ENCODE data around the gene IL5RA.

DNA sequence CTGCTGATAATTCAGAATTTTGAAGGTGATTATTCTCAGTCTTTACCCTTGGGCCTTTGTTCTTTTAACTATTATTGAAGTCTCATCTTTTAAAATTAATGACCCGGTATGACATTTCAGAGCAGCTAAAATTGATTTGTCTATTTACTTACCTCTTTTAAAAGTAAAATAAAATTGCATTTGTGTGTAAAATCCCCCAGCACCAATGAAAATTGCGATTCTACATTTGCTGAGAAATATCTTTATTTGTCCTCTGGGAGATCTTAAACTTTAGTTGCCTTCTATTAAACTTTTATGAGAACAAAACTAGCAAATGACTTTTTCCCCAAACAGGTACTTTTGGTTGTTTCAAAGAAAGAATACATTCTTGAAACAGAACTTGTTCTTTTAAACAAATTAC is 7.5 kb upstream of the IL5RA start:
- TF ChIP-seq POLR2A (IDR thresholded peaks at IDR 0.05): no peak
- TF ChIP-seq, protein P1, sequence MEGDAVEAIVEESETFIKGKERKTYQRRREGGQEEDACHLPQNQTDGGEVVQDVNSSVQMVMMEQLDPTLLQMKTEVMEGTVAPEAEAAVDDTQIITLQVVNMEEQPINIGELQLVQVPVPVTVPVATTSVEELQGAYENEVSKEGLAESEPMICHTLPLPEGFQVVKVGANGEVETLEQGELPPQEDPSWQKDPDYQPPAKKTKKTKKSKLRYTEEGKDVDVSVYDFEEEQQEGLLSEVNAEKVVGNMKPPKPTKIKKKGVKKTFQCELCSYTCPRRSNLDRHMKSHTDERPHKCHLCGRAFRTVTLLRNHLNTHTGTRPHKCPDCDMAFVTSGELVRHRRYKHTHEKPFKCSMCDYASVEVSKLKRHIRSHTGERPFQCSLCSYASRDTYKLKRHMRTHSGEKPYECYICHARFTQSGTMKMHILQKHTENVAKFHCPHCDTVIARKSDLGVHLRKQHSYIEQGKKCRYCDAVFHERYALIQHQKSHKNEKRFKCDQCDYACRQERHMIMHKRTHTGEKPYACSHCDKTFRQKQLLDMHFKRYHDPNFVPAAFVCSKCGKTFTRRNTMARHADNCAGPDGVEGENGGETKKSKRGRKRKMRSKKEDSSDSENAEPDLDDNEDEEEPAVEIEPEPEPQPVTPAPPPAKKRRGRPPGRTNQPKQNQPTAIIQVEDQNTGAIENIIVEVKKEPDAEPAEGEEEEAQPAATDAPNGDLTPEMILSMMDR (IDR thresholded peaks at IDR 0.05): no peak
